Measurements from ENCODE around the gene LSM6.

The LSM6 gene

GRCh38 chr4:146161243-146161642 is 14.3 kb upstream of the LSM6 start:
- TF ChIP-seq CTCF (IDR thresholded peaks at IDR 0.05; ENCODE audit: borderline replicate concordance, control extremely low read depth, extremely low read depth, insufficient read depth, missing control alignments): no peak
- DNase-seq (ENCODE audit: low spot score): no peak
- in situ Hi-C loops (cut with MboI; ENCODE audit: low sequenced_read_pairs, unreplicated experiment): no loop called here

- in situ Hi-C loops (cut with MboI; ENCODE audit: low sequenced_read_pairs, unreplicated experiment): no loop called here
- no peak for TF ChIP-seq CTCF (IDR thresholded peaks at IDR 0.05; ENCODE audit: borderline replicate concordance, control extremely low read depth, extremely low read depth, insufficient read depth, missing control alignments)
Measured at GRCh38 chr4:146165221-146165620, 10.3 kb upstream of the LSM6 start.

GRCh38 chr4:146165840-146166239 is 9.7 kb upstream of the LSM6 start:
- no peak for TF ChIP-seq CTCF (IDR thresholded peaks at IDR 0.05; ENCODE audit: borderline replicate concordance, control extremely low read depth, extremely low read depth, insufficient read depth, missing control alignments)
- in situ Hi-C loops (cut with MboI; ENCODE audit: low sequenced_read_pairs, unreplicated experiment): no loop called here
- DNase-seq (ENCODE audit: low spot score): no peak

More at GRCh38 chr4:146165221-146165620, 10.3 kb upstream of the LSM6 start:
- DNase-seq (ENCODE audit: low spot score): no peak

- DNase-seq (ENCODE audit: low spot score): no peak
- TF ChIP-seq CTCF (IDR thresholded peaks at IDR 0.05; ENCODE audit: borderline replicate concordance, control extremely low read depth, extremely low read depth, insufficient read depth, missing control alignments): no peak
- in situ Hi-C loops (cut with MboI; ENCODE audit: low sequenced_read_pairs, unreplicated experiment): no loop called here
Measured at GRCh38 chr4:146170149-146170548, 5.4 kb upstream of the LSM6 start.

GRCh38 chr4:146176891-146177290 is 1.4 kb downstream of the LSM6 start:
- in situ Hi-C loops (cut with MboI; ENCODE audit: low sequenced_read_pairs, unreplicated experiment): no loop called here
- TF ChIP-seq CTCF (IDR thresholded peaks at IDR 0.05; ENCODE audit: borderline replicate concordance, control extremely low read depth, extremely low read depth, insufficient read depth, missing control alignments): no peak
- DNase-seq (ENCODE audit: low spot score): no peak

GRCh38 chr4:146178126-146178525 is 2.6 kb downstream of the LSM6 start:
- TF ChIP-seq CTCF (IDR thresholded peaks at IDR 0.05; ENCODE audit: borderline replicate concordance, control extremely low read depth, extremely low read depth, insufficient read depth, missing control alignments): no peak
- in situ Hi-C loops (cut with MboI; ENCODE audit: low sequenced_read_pairs, unreplicated experiment): no loop called here
- no peak for DNase-seq (ENCODE audit: low spot score)

Data from GM13976 (cell line).